AG09319 (cell line): Measurements from ENCODE around the gene ADGRF1.

Experiments used
- DNase-seq: peaks from one replicate; pipeline ENCODE4 v3.0.0-alpha.2; 2010; ENCODE audit warnings: low read depth; ENCODE audit errors: extremely low read depth
- TF ChIP-seq, protein P1 (sequence below): IDR thresholded peaks from 2 replicates; pipeline ENCODE4 v1.5.1; 2011; ENCODE audit warnings: low read depth, mild to moderate bottlenecking, inconsistent platforms, low read length, moderate library complexity

The ADGRF1 gene

GRCh38 chr6:46974786-46975185, 67.3 kb downstream of the ADGRF1 start:
- DNase-seq, result no peak
- TF ChIP-seq, protein P1, sequence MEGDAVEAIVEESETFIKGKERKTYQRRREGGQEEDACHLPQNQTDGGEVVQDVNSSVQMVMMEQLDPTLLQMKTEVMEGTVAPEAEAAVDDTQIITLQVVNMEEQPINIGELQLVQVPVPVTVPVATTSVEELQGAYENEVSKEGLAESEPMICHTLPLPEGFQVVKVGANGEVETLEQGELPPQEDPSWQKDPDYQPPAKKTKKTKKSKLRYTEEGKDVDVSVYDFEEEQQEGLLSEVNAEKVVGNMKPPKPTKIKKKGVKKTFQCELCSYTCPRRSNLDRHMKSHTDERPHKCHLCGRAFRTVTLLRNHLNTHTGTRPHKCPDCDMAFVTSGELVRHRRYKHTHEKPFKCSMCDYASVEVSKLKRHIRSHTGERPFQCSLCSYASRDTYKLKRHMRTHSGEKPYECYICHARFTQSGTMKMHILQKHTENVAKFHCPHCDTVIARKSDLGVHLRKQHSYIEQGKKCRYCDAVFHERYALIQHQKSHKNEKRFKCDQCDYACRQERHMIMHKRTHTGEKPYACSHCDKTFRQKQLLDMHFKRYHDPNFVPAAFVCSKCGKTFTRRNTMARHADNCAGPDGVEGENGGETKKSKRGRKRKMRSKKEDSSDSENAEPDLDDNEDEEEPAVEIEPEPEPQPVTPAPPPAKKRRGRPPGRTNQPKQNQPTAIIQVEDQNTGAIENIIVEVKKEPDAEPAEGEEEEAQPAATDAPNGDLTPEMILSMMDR, result no peak

DNA sequence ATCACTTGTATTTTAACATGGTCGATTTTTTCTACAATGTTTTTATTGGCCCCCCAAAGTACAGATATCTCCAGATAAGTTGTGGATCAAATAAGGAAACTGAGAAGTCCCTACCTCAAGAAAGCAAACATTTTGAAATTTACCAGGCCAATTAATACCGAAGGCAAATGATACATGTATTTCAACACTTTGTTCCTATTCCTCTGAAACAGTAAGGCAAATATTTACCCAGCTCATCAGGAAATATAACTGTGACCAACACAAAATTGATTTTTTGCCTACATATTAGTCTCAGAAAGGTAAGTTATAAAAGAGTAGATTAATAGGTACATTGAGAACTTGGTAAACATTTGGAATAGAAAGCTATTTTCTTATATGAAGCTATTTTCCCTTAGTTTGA, 69.1 kb downstream of the ADGRF1 start:
- TF ChIP-seq, protein P1, result no peak

GRCh38 chr6:46972531-46972930, 69.6 kb downstream of the ADGRF1 start:
- TF ChIP-seq, protein P1, result no peak
- DNase-seq, result no peak

More for the DNA sequence above, 69.1 kb downstream of the ADGRF1 start:
- DNase-seq, result no peak

DNA sequence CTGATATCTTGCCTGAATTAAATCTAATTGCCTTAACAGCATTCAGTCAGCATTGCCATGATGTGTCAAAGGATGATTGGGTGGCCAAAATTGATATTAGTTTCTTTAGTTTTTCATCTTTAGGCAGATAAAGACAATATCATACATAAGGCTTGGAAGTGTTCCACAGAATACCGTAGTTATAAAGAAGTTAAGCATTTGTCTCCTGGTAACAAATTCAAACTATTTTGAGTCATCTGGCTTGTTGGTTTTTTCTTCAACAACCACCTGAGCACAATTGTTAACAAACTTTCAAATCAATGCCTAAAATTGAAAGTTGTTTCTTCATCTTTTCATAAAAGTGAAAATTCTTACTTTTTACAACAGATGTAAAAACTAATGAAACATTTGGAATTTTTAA, 72.9 kb downstream of the ADGRF1 start:
- no peak for DNase-seq
- TF ChIP-seq, protein P1, result no peak

DNA sequence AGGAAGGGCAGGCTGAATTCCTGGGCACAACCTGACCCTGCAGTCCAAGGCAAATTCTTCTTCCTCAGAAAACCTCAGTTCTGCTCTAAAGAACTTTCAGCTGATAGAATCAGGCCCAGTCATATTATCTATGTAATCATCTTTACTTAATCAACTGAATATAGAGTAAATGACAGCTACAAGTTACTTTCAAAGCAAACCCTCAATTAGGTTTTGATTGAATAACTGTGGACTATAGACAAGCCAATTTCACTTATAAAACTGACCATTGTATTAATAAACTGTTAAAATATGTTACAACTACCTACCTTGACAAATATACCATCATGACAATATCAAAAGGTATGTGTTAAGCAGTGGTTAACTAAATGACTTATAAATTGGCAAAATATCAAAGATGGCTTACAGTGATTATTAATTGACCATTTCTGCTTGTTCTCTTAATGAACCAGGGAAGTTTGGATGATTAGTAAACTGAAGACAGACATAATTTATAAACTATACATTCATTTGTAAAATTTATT, 74.2 kb downstream of the ADGRF1 start:
- DNase-seq, result no peak
- TF ChIP-seq, protein P1, result no peak

DNA sequence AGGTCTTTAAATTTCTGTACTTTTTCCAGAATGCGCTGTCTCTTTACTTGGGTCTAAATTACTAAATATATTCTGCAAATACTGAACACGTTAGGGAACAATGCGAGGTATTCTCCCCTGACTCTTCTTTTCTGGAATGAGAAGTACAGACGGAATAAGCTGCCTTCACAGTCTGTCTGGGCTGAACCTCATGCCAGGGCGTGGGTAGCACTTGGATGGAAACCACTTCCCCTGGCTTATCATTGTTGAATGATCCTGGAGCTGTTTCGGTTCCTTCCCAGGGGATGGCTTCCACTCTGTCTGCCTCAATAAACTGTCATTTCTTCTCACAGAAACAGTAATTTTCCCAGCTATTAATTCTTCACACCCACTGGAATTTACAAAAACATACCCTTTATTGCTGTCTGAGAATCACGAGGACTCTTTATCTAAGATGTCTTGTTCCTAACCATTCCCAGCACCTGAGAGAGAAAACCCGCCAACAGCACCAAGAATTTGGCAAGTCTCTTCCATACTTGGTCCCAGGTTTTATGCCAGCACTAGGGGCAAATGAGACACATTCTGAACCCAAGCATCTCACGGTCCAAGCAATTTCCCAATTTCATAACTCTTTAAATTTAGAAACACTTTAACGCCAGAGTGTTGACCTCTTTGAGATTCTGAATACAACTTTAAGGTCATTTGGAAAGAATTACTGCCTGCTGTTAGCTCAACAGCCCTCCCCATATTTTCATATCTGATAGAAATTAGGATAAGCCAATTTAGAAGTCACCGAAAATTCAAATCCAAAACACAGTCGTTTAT, 77.2 kb downstream of the ADGRF1 start:
- TF ChIP-seq, protein P1, result no peak

DNA sequence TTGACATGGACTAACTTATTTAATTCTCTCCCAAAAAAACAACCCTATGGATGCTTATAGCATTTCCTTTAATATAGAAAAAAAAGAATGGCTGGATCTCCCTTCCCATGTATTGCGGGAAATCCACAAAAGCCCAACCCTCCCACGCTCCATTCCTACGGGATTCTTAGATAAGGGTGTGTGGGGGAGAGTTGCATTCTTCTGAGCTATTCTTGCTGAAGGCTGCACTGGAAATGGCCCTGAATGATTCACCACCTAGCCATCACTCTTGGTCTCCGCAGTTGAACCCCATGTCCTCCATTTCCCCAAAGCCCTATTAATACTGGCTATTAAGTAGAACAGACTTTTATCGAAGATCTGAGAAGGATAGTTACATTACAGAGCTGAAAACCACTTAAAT, 78.5 kb downstream of the ADGRF1 start:
- TF ChIP-seq, protein P1, result no peak

More for the DNA sequence above, 77.2 kb downstream of the ADGRF1 start:
- no peak for DNase-seq

More for the DNA sequence above, 78.5 kb downstream of the ADGRF1 start:
- no peak for DNase-seq
